Measurements from ENCODE around the gene CHIC2. TPM values are rescaled to one million over a fixed set of nuclear protein-coding genes. Genes with fewer than 3 reads are reported as not detected.
"Not testable (repeated sequence)": the region's sequence is repeated elsewhere in the genome, so short reads cannot be mapped to it uniquely, and the experiment has no call there.

Gene CHIC2
- total RNA-seq, 1 donor from 2014 or later = 14.5 TPM

DNA sequence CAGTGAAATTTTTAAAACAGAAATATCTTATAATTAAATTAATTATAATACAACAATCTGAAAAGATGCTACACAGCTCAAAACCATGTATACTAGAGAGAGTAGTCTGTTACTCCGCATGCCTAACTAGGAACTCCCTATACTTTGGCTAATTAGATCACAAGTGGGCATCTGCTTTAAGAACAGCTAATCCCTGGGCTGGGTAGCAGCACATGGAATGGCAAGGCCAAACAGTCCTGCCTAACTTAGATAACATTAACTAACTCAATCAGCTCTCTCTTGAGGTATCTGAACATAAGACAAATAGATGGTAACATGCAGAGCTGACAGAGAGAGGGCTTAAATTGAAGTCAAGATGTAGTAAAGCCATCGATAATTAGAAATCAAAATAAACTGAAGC is 9.9 kb downstream of the CHIC2 start:
- Mint-ChIP-seq H3K36me3 (ENCODE audit: unreplicated experiment) (no peaks in the 10 kb centered on the region), H3K4me3 (ENCODE audit: unreplicated experiment) (no peak overlapping the region), H3K9me3 (ENCODE audit: unreplicated experiment) (no peaks in the 10 kb centered on the region)

DNA sequence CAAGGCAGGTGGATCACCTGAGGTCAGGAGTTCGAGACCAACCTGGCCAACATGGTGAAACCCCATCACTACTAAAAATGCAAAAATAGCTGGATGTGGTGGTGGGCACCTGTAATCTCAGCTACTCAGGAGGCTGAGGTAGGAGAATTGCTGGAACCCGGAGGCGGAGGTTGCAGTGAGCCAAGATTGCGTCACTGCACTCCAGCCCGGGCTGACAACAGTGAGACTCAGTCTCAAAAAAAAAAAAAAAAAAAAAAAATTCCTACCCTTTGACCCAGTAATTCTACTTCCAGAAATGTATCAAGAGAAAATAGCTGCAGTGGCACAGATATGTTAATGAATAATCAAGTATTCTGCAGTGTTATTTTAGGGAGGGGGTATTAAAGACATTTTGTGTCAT is 11.1 kb downstream of the CHIC2 start:
- not testable (repeated sequence) for H3K4me1 Mint-ChIP-seq (ENCODE audit: low read depth, unreplicated experiment); H3K36me3 Mint-ChIP-seq (ENCODE audit: unreplicated experiment); H3K4me3 Mint-ChIP-seq (ENCODE audit: unreplicated experiment); H3K27ac Mint-ChIP-seq (ENCODE audit: unreplicated experiment); H3K9me3 Mint-ChIP-seq (ENCODE audit: unreplicated experiment); H3K27me3 Mint-ChIP-seq (ENCODE audit: unreplicated experiment); DNase-seq

More for the DNA sequence above, 9.9 kb downstream of the CHIC2 start:
- no peaks in the 10 kb centered on the region for H3K27me3 Mint-ChIP-seq (ENCODE audit: unreplicated experiment)
- no peak overlapping the region for H3K27ac Mint-ChIP-seq (ENCODE audit: unreplicated experiment)
- peaks cover 4% of the 10 kb centered on the region for H3K4me1 Mint-ChIP-seq (ENCODE audit: low read depth, unreplicated experiment)
- DNase-seq = no peak
- TF ChIP-seq, protein P1, sequence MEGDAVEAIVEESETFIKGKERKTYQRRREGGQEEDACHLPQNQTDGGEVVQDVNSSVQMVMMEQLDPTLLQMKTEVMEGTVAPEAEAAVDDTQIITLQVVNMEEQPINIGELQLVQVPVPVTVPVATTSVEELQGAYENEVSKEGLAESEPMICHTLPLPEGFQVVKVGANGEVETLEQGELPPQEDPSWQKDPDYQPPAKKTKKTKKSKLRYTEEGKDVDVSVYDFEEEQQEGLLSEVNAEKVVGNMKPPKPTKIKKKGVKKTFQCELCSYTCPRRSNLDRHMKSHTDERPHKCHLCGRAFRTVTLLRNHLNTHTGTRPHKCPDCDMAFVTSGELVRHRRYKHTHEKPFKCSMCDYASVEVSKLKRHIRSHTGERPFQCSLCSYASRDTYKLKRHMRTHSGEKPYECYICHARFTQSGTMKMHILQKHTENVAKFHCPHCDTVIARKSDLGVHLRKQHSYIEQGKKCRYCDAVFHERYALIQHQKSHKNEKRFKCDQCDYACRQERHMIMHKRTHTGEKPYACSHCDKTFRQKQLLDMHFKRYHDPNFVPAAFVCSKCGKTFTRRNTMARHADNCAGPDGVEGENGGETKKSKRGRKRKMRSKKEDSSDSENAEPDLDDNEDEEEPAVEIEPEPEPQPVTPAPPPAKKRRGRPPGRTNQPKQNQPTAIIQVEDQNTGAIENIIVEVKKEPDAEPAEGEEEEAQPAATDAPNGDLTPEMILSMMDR (IDR thresholded peaks at IDR 0.05; ENCODE audit: partially characterized antibody, unreplicated experiment) = no peak

DNA sequence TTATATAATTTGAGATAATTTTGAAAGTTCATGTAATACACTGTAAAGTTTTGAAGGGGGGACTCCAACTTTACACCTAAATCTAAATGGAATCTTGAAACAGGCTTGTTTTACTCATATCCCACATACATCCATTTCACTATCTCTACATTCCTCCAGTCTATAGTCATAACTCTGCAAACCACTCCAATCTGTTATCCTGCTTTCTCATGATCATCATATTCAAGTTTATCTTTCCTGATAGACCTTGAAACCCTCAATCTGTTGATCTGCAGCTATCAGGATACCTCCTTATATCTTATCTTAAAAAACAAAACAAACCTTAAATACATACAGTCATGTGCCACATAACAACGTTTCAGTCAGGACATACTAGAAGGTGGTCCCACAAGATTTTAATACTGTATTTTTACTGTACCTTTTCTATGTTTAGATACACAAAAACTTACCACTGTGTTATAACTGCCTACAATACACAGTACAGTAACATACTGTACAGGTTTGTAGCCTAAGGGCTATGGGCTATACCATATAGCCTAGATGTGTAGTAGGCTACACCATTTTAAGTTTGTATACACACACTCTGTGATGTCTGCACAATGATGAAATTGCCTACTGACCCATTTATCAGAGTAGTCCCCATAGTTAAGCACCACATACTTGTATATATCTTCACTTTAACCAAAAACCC is 14.0 kb downstream of the CHIC2 start:
- H3K4me1 Mint-ChIP-seq (ENCODE audit: low read depth, unreplicated experiment) = peaks cover 4% of the 10 kb centered on the region
- TF ChIP-seq, protein P1 (IDR thresholded peaks at IDR 0.05; ENCODE audit: partially characterized antibody, unreplicated experiment) = no peak
- no peak overlapping the region for H3K27ac Mint-ChIP-seq (ENCODE audit: unreplicated experiment)
- H3K9me3 Mint-ChIP-seq (ENCODE audit: unreplicated experiment) = no peaks in the 10 kb centered on the region
- no peak overlapping the region for H3K4me3 Mint-ChIP-seq (ENCODE audit: unreplicated experiment)
- H3K36me3 Mint-ChIP-seq (ENCODE audit: unreplicated experiment) = no peaks in the 10 kb centered on the region
- H3K27me3 Mint-ChIP-seq (ENCODE audit: unreplicated experiment) = no peaks in the 10 kb centered on the region
- DNase-seq = no peak

DNA sequence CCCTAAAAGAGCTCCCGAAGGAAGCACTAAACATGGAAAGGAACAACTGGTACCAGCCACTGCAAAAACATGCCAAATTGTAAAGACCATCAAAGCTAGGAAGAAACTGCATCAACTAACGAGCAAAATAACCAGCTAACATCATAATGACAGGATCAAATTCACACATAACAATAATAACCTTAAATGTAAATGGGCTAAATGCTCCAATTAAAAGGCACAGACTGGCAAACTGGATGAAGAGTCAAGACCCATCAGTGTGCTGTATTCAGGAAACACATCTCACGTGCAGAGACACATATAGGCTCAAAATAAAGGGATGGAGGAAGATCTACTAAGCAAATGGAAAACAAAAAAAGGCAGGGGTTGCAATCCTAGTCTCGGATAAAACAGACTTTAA is 20.8 kb downstream of the CHIC2 start:
- not testable (repeated sequence) for H3K36me3 Mint-ChIP-seq (ENCODE audit: unreplicated experiment); H3K27me3 Mint-ChIP-seq (ENCODE audit: unreplicated experiment); DNase-seq; H3K4me1 Mint-ChIP-seq (ENCODE audit: low read depth, unreplicated experiment); H3K27ac Mint-ChIP-seq (ENCODE audit: unreplicated experiment); H3K4me3 Mint-ChIP-seq (ENCODE audit: unreplicated experiment); H3K9me3 Mint-ChIP-seq (ENCODE audit: unreplicated experiment)

DNA sequence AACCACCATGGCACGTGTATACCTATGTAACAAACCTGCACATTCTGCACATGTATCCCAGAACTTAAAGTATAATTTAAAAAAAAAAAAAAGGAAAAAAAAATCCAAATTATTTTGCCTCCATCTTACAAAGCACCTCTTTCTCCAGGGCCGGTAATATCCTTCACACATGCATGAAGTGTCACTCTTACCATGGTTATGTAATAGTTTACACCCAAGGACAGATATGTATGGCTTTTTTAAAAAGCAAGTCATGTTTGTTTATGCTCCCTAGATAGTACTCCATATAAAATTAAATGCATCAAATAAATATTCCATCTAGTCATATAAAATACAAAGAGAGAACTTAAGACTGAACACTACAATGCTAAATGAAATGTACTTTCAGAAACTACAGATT is 22.5 kb downstream of the CHIC2 start:
- H3K27me3 Mint-ChIP-seq (ENCODE audit: unreplicated experiment) = no peaks in the 10 kb centered on the region
- no peak overlapping the region for H3K27ac Mint-ChIP-seq (ENCODE audit: unreplicated experiment)
- TF ChIP-seq, protein P1 (IDR thresholded peaks at IDR 0.05; ENCODE audit: partially characterized antibody, unreplicated experiment) = no peak

DNA sequence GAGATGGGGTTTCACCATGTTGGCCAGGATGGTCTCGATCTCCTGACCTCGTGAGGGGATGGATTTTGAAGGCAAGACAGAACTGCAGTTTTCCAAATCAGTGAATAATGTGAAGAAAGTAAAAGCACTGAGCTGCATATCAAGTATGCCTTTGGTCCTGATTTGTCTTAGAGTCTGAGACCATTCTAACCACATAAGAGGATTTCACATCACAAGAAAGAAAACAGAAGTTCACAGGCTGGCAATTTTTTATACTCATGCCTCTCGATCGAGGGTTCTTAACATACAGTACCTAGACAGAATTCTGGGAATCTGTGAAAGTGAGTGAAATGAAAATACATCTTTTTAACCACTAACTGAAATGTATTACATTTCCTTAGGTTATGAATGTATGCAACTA is 23.3 kb downstream of the CHIC2 start:
- no peak for DNase-seq
- Mint-ChIP-seq H3K9me3 (ENCODE audit: unreplicated experiment) (peaks cover 2% of the 10 kb centered on the region), H3K27ac (ENCODE audit: unreplicated experiment) (no peak overlapping the region), H3K27me3 (ENCODE audit: unreplicated experiment) (no peaks in the 10 kb centered on the region), H3K4me1 (ENCODE audit: low read depth, unreplicated experiment) (no peaks in the 10 kb centered on the region), H3K36me3 (ENCODE audit: unreplicated experiment) (no peaks in the 10 kb centered on the region), H3K4me3 (ENCODE audit: unreplicated experiment) (no peak overlapping the region)
- TF ChIP-seq, protein P1 (IDR thresholded peaks at IDR 0.05; ENCODE audit: partially characterized antibody, unreplicated experiment) = no peak

More for the DNA sequence above, 22.5 kb downstream of the CHIC2 start:
- H3K4me3 Mint-ChIP-seq (ENCODE audit: unreplicated experiment) = no peak overlapping the region
- H3K9me3 Mint-ChIP-seq (ENCODE audit: unreplicated experiment) = peaks cover 2% of the 10 kb centered on the region
- H3K4me1 Mint-ChIP-seq (ENCODE audit: low read depth, unreplicated experiment) = no peaks in the 10 kb centered on the region
- DNase-seq = no peak
- no peaks in the 10 kb centered on the region for H3K36me3 Mint-ChIP-seq (ENCODE audit: unreplicated experiment)

Data from glutamatergic neuron (in vitro differentiated cells).